WTC11 (cell line): ENCODE data around the gene MRC2.

ENCODE experiments used
- ELF4 ChIP-seq: sonication (generic); formaldehyde crosslinking; IDR thresholded peaks from 2 replicates; pipeline ENCODE4 v1.8.1; 2022; ENCODE audit warnings: low read depth, mild to moderate bottlenecking, moderate library complexity, missing genetic modification reagents
- FOXK1 ChIP-seq: sonication (generic); formaldehyde crosslinking; IDR thresholded peaks from 2 replicates; pipeline ENCODE4 v1.8.0; 2022; ENCODE audit warnings: mild to moderate bottlenecking, moderate library complexity, missing genetic modification reagents
- MYBL2 ChIP-seq: sonication (generic); formaldehyde crosslinking; IDR thresholded peaks from 2 replicates; pipeline ENCODE4 v1.8.1; 2023; ENCODE audit warnings: mild to moderate bottlenecking, moderate library complexity, missing genetic modification reagents
- NFE2L1 ChIP-seq: sonication (generic); formaldehyde crosslinking; IDR thresholded peaks from 2 replicates; pipeline ENCODE4 v1.8.1; 2023; ENCODE audit warnings: missing genetic modification reagents
- NR2C2 ChIP-seq: sonication (generic); formaldehyde crosslinking; IDR thresholded peaks from 2 replicates; pipeline ENCODE4 v1.8.0; 2022; ENCODE audit warnings: mild to moderate bottlenecking, missing genetic modification reagents
- SMAD3 ChIP-seq: sonication (generic); formaldehyde crosslinking; IDR thresholded peaks from 2 replicates; pipeline ENCODE4 v1.8.0; 2022; ENCODE audit warnings: missing genetic modification reagents, mild to moderate bottlenecking, borderline replicate concordance
- TCF7 ChIP-seq: sonication (generic); formaldehyde crosslinking; IDR thresholded peaks from 2 replicates; pipeline ENCODE4 v1.8.0; 2022; ENCODE audit warnings: mild to moderate bottlenecking, low read depth, missing genetic modification reagents, moderate library complexity
- TF ChIP-seq, protein P1 (sequence below): sonication (generic); formaldehyde crosslinking; IDR thresholded peaks from 2 replicates; pipeline ENCODE4 v1.8.1; 2022; ENCODE audit warnings: mild to moderate bottlenecking, missing genetic modification reagents, moderate library complexity, borderline replicate concordance
- TF ChIP-seq, protein P2 (sequence below): fragments of 200-600 bp; IDR thresholded peaks from 2 replicates; pipeline ENCODE4 v1.8.0; 2022; ENCODE audit warnings: antibody characterized with exemption
- TF ChIP-seq, protein P3 (sequence below): sonication (generic); formaldehyde crosslinking; IDR thresholded peaks from 2 replicates; pipeline ENCODE4 v1.8.1; 2023; ENCODE audit warnings: mild to moderate bottlenecking, missing genetic modification reagents
- TF ChIP-seq, protein P4 (sequence below): sonication (generic); formaldehyde crosslinking; IDR thresholded peaks from 2 replicates; pipeline ENCODE4 v1.8.1; 2023; ENCODE audit warnings: mild to moderate bottlenecking, missing genetic modification reagents, moderate library complexity
- TF ChIP-seq, protein P5 (sequence below): sonication (generic); formaldehyde crosslinking; IDR thresholded peaks from 2 replicates; pipeline ENCODE4 v1.8.0; 2022; ENCODE audit warnings: mild to moderate bottlenecking, missing genetic modification reagents
- TF ChIP-seq, protein P6 (sequence below): sonication (generic); formaldehyde crosslinking; IDR thresholded peaks from 2 replicates; pipeline ENCODE4 v1.8.1; 2022; ENCODE audit warnings: low read depth, missing genetic modification reagents, borderline replicate concordance
- TF ChIP-seq, protein P7 (sequence below): sonication (generic); formaldehyde crosslinking; conservative IDR thresholded peaks from 2 replicates; pipeline ENCODE4 v1.8.1; 2022; ENCODE audit warnings: mild to moderate bottlenecking, missing genetic modification reagents

DNA sequence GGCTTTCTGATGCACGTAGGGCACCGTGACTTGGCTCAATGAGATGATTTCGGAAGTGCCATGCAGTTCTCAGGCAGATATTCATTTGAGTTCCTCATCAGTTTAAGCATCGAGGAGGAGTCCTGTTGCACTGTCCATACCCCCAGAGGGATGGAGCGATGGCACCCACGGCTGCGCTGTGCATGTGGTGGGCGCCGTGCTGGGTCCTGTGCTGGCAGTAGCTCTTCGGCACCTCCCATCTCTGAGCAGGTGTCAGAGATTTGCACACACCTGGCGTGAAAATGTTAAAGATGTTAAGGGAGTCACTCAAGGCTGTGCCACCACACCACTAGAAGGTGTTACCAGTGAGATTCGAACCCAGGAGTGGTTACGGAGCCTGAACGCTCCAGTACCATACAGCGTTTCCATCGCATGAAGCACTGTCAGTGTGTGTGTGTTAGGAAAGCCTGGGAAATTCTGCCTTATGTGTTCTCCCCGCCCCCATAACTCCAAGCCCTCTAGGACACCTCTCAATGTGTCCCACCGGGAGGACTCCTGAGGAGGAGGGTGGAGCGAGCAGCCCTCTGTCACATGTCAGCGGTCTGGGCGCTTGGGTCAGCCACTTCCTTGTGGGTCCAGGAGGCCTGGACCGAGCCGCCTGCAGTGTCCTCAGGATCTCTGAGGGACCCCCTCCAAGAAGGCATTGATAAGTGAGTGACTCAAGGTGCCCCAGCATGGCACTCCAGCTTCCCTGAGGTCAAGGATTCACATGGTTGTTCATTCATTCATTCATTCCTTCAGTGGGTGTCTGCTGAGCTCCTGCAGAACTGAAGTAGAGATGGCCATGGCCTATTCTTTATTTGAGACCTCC lies 3.8 kb downstream of the MRC2 start:
- TF ChIP-seq NR2C2 (CRISPR knock-in tag) (no peak), SMAD3 (CRISPR knock-in tag) (no peak), MYBL2 (CRISPR knock-in tag) (no peak), NFE2L1 (CRISPR knock-in tag) (no peak), TCF7 (no peak), ELF4 (CRISPR knock-in tag) (no peak), FOXK1 (no peak)
- TF ChIP-seq, protein P1, sequence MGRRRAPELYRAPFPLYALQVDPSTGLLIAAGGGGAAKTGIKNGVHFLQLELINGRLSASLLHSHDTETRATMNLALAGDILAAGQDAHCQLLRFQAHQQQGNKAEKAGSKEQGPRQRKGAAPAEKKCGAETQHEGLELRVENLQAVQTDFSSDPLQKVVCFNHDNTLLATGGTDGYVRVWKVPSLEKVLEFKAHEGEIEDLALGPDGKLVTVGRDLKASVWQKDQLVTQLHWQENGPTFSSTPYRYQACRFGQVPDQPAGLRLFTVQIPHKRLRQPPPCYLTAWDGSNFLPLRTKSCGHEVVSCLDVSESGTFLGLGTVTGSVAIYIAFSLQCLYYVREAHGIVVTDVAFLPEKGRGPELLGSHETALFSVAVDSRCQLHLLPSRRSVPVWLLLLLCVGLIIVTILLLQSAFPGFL (CRISPR knock-in tag), result no peak
- TF ChIP-seq, protein P2, sequence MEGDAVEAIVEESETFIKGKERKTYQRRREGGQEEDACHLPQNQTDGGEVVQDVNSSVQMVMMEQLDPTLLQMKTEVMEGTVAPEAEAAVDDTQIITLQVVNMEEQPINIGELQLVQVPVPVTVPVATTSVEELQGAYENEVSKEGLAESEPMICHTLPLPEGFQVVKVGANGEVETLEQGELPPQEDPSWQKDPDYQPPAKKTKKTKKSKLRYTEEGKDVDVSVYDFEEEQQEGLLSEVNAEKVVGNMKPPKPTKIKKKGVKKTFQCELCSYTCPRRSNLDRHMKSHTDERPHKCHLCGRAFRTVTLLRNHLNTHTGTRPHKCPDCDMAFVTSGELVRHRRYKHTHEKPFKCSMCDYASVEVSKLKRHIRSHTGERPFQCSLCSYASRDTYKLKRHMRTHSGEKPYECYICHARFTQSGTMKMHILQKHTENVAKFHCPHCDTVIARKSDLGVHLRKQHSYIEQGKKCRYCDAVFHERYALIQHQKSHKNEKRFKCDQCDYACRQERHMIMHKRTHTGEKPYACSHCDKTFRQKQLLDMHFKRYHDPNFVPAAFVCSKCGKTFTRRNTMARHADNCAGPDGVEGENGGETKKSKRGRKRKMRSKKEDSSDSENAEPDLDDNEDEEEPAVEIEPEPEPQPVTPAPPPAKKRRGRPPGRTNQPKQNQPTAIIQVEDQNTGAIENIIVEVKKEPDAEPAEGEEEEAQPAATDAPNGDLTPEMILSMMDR, result no peak
- TF ChIP-seq, protein P3, sequence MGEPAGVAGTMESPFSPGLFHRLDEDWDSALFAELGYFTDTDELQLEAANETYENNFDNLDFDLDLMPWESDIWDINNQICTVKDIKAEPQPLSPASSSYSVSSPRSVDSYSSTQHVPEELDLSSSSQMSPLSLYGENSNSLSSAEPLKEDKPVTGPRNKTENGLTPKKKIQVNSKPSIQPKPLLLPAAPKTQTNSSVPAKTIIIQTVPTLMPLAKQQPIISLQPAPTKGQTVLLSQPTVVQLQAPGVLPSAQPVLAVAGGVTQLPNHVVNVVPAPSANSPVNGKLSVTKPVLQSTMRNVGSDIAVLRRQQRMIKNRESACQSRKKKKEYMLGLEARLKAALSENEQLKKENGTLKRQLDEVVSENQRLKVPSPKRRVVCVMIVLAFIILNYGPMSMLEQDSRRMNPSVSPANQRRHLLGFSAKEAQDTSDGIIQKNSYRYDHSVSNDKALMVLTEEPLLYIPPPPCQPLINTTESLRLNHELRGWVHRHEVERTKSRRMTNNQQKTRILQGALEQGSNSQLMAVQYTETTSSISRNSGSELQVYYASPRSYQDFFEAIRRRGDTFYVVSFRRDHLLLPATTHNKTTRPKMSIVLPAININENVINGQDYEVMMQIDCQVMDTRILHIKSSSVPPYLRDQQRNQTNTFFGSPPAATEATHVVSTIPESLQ (CRISPR knock-in tag), result no peak
- TF ChIP-seq, protein P4, sequence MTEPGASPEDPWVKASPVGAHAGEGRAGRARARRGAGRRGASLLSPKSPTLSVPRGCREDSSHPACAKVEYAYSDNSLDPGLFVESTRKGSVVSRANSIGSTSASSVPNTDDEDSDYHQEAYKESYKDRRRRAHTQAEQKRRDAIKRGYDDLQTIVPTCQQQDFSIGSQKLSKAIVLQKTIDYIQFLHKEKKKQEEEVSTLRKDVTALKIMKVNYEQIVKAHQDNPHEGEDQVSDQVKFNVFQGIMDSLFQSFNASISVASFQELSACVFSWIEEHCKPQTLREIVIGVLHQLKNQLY, result no peak
- TF ChIP-seq, protein P5, sequence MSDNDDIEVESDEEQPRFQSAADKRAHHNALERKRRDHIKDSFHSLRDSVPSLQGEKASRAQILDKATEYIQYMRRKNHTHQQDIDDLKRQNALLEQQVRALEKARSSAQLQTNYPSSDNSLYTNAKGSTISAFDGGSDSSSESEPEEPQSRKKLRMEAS (CRISPR knock-in tag), result no peak
- TF ChIP-seq, protein P6, sequence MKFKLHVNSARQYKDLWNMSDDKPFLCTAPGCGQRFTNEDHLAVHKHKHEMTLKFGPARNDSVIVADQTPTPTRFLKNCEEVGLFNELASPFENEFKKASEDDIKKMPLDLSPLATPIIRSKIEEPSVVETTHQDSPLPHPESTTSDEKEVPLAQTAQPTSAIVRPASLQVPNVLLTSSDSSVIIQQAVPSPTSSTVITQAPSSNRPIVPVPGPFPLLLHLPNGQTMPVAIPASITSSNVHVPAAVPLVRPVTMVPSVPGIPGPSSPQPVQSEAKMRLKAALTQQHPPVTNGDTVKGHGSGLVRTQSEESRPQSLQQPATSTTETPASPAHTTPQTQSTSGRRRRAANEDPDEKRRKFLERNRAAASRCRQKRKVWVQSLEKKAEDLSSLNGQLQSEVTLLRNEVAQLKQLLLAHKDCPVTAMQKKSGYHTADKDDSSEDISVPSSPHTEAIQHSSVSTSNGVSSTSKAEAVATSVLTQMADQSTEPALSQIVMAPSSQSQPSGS, result no peak
- TF ChIP-seq, protein P7, sequence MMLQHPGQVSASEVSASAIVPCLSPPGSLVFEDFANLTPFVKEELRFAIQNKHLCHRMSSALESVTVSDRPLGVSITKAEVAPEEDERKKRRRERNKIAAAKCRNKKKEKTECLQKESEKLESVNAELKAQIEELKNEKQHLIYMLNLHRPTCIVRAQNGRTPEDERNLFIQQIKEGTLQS (CRISPR knock-in tag), result no peak
